K562 (cell line): Measurements from ENCODE around the gene ITPRIP. TPM values are rescaled to one million over a fixed set of nuclear protein-coding genes. Genes with fewer than 3 reads are reported as not detected.

Experiments
- ARHGAP35 ChIP-seq: fragments of 450-650 bp; IDR thresholded peaks from 2 replicates; pipeline ENCODE4 v1.6.1; 2018; ENCODE audit not compliant: partially characterized antibody
- ARID1B ChIP-seq: fragments of 450-650 bp; IDR thresholded peaks from 2 replicates; pipeline ENCODE4 v1.6.1; 2016; ENCODE audit warnings: antibody characterized with exemption, mild to moderate bottlenecking, inconsistent platforms
- CTBP1 ChIP-seq: fragments of 450-650 bp; IDR thresholded peaks from 2 replicates; pipeline ENCODE4 v1.6.1; 2016; ENCODE audit warnings: borderline replicate concordance
- EP300 ChIP-seq: IDR thresholded peaks from 2 replicates; pipeline ENCODE4 v1.6.1; 2012; ENCODE audit warnings: low read length, improper control_type of control experiment
- FOSL1 ChIP-seq: fragments of 200-800 bp; sonication (Bioruptor generic); conservative IDR thresholded peaks from 2 replicates; pipeline ENCODE4 v1.6.1; 2016; ENCODE audit warnings: missing genetic modification characterization, missing compliant biosample characterization
- ILK ChIP-seq: fragments of 450-650 bp; IDR thresholded peaks from 2 replicates; pipeline ENCODE4 v1.6.1; 2016; ENCODE audit warnings: missing genetic modification characterization, low read depth, mild to moderate bottlenecking, missing compliant biosample characterization, moderate library complexity, borderline replicate concordance
- MAFG ChIP-seq: fragments of 450-650 bp; conservative IDR thresholded peaks from 2 replicates; pipeline ENCODE4 v1.6.1; 2016; ENCODE audit warnings: missing genetic modification characterization, missing compliant biosample characterization
- MBD2 ChIP-seq: sonication (generic); IDR thresholded peaks from 2 replicates; pipeline ENCODE4 v1.6.1; 2016; ENCODE audit warnings: low read depth, borderline replicate concordance
- NFE2 ChIP-seq: IDR thresholded peaks from 2 replicates; pipeline ENCODE4 v1.6.1; 2014; ENCODE audit warnings: antibody characterized with exemption, low read depth
- NFIC ChIP-seq: fragments of 450-650 bp; IDR thresholded peaks from 2 replicates; pipeline ENCODE4 v1.6.1; 2017; ENCODE audit warnings: mild to moderate bottlenecking, inconsistent platforms
- POU5F1 ChIP-seq: fragments of 150-350 bp; IDR thresholded peaks from 2 replicates; pipeline ENCODE4 v1.6.1; 2014; ENCODE audit warnings: borderline replicate concordance, low read length, low read depth, mild to moderate bottlenecking; ENCODE audit not compliant: partially characterized antibody
- PPARD ChIP-seq: fragments of 250-450 bp; sonication (Bioruptor Pico); IDR thresholded peaks from 2 replicates; pipeline ENCODE4 v1.8.0; 2022; ENCODE audit warnings: inconsistent platforms, mild to moderate bottlenecking, moderate library complexity
- PRMT5 ChIP-seq: sonication (generic); formaldehyde crosslinking; IDR thresholded peaks from 2 replicates; pipeline ENCODE4 v1.5.0; 2020; ENCODE audit warnings: missing genetic modification reagents
- RCOR1 ChIP-seq, 2 experiments: IDR thresholded peaks; 2 replicates each; pipeline ENCODE4 v1.6.1; 2012; ENCODE audit warnings: low read depth in 2 of 2, low read length in 2 of 2, borderline replicate concordance in 1 of 2, improper control_type of control experiment in 1 of 2
- THRAP3 ChIP-seq: fragments of 450-650 bp; IDR thresholded peaks from 2 replicates; pipeline ENCODE4 v1.6.1; 2016; ENCODE audit warnings: mild to moderate bottlenecking, inconsistent platforms, borderline replicate concordance
- ZFPM2 ChIP-seq: fragments of 250-450 bp; sonication (Bioruptor Pico); IDR thresholded peaks from 2 replicates; pipeline ENCODE4 v1.5.1; 2022; ENCODE audit warnings: mild to moderate bottlenecking
- ZNF197 ChIP-seq: fragments of 200-800 bp; sonication (Bioruptor generic); IDR thresholded peaks from 2 replicates; pipeline ENCODE4 v1.6.1; 2016; ENCODE audit warnings: low read depth, missing genetic modification characterization, missing compliant biosample characterization
- ZNF217 ChIP-seq: sonication (generic); formaldehyde crosslinking; IDR thresholded peaks from 2 replicates; pipeline ENCODE4 v1.8.0; 2022; ENCODE audit warnings: mild to moderate bottlenecking, missing genetic modification reagents
- ZNF583 ChIP-seq: fragments of 250-450 bp; sonication (Bioruptor Pico); IDR thresholded peaks from 2 replicates; pipeline ENCODE4 v1.4.0; 2020
- ZNF668 ChIP-seq: fragments of 250-450 bp; sonication (Bioruptor Pico); IDR thresholded peaks from 2 replicates; pipeline ENCODE4 v1.8.0; 2022; ENCODE audit warnings: mild to moderate bottlenecking, inconsistent platforms
- polyA plus RNA-seq, 8 experiments: library from polyadenylated mRNA; depleted of rRNA in 4 of 8; stranded (reverse) in 5 of 8; unstranded in 3 of 8; fragments of >200 nt; fragmentation: Nextera tagmentation in 2 of 8; fragmentation: Illumina TruSeq in 1 of 8; extraction: Ambion mirVana in 2 of 8; extraction: Trizol in 1 of 8; gene quantifications; 2 replicates each; pipeline versions ENCODE4 v1.2.1 to v1.2.3, GENCODE V29; 2011 to 2014; ENCODE audit warnings: inconsistent platforms in 1 of 8, missing spikeins in 1 of 8
- total RNA-seq, 7 experiments: library from RNA; depleted of rRNA in 6 of 7; stranded (reverse); fragments of >200 nt in 6 of 7; fragmentation: Illumina TruSeq in 2 of 7; extraction: Trizol in 2 of 7; gene quantifications; 2 replicates each; pipeline versions ENCODE4 v1.2.1 to v1.2.3, GENCODE V29; 2011 to 2021; ENCODE audit warnings: low replicate concordance in 1 of 7
- TF ChIP-seq, protein P1 (sequence below): sonication (generic); formaldehyde crosslinking; IDR thresholded peaks from 2 replicates; pipeline ENCODE4 v1.8.1; 2023; ENCODE audit warnings: mild to moderate bottlenecking, missing genetic modification reagents
- TF ChIP-seq, protein P2 (sequence below): fragments of 450-650 bp; IDR thresholded peaks from 2 replicates; pipeline ENCODE4 v1.6.1; 2016; ENCODE audit warnings: missing biosample characterization, missing genetic modification characterization
- TF ChIP-seq, protein P3 (sequence below): fragments of 450-650 bp; formaldehyde crosslinking; IDR thresholded peaks from 2 replicates; pipeline ENCODE4 v1.4.0; 2022; ENCODE audit warnings: mild to moderate bottlenecking, moderate library complexity
- TF ChIP-seq, protein P4 (sequence below), 2 experiments: fragments of 450-650 bp; conservative IDR thresholded peaks; 2 replicates each; pipeline ENCODE4 v1.6.1; 2017; ENCODE audit warnings: mild to moderate bottlenecking in 2 of 2, moderate library complexity in 2 of 2
- TF ChIP-seq, protein P5 (sequence below): fragments of 450-650 bp; IDR thresholded peaks from 2 replicates; pipeline ENCODE4 v1.6.1; 2016

The ITPRIP gene
- total and polyA plus RNA-seq, 9 of the 15 experiments (the other 6 are each of a cell fraction or from before 2014, with no cell fraction given), result 4.4 to 28.5 (median 10.9) TPM

DNA sequence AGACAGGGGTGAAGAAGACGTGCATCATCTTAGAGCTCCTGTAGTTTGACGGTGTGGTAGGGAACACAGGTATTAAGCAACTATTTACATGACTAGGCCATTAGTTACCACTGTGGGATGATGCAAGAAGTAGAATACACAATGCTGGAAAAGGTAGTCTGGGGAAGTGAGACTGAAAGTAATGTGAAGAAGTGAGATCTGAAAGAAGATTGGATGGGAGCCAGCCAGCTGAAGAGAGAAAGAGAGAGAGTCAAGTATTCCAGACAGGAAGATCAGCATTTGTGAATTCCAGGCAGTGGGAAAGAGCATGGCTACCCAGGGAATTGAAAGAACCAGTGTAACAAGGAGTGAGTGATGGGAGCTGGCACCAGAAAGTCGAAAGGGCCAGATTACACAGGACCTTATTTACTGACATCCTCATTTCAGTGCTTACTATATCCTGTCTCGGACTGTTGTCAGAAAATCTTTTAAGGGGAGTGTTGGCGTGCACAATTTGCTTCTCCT is 11.4 kb upstream of the ITPRIP start (continued):
- no peak for TF ChIP-seq ZFPM2
- TF ChIP-seq ZNF217, result no peak
- TF ChIP-seq FOSL1 (tag), result 0 out of 2 replicates have a peak, but pooled peaks have one; percentile 20
- no peak for TF ChIP-seq ZNF197 (CRISPR knock-in tag)
- TF ChIP-seq, protein P1, sequence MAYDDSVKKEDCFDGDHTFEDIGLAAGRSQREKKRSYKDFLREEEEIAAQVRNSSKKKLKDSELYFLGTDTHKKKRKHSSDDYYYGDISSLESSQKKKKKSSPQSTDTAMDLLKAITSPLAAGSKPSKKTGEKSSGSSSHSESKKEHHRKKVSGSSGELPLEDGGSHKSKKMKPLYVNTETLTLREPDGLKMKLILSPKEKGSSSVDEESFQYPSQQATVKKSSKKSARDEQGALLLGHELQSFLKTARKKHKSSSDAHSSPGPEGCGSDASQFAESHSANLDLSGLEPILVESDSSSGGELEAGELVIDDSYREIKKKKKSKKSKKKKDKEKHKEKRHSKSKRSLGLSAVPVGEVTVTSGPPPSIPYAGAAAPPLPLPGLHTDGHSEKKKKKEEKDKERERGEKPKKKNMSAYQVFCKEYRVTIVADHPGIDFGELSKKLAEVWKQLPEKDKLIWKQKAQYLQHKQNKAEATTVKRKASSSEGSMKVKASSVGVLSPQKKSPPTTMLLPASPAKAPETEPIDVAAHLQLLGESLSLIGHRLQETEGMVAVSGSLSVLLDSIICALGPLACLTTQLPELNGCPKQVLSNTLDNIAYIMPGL, result no peak
- TF ChIP-seq, protein P2, sequence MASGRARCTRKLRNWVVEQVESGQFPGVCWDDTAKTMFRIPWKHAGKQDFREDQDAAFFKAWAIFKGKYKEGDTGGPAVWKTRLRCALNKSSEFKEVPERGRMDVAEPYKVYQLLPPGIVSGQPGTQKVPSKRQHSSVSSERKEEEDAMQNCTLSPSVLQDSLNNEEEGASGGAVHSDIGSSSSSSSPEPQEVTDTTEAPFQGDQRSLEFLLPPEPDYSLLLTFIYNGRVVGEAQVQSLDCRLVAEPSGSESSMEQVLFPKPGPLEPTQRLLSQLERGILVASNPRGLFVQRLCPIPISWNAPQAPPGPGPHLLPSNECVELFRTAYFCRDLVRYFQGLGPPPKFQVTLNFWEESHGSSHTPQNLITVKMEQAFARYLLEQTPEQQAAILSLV (tag), result peak; percentile 89
- peak; percentile 35; the same call in 1 of the 2 replicates for TF ChIP-seq MAFG (tag)
- no peak for TF ChIP-seq THRAP3
- no peak for TF ChIP-seq ZNF668 (CRISPR knock-in tag)
- no peak for TF ChIP-seq PRMT5 (CRISPR knock-in tag)
- TF ChIP-seq MBD2, result no peak
- TF ChIP-seq EP300, result peak; percentile 40; the same call in 1 of the 2 replicates
- peak; percentile 46 for TF ChIP-seq ARID1B
- TF ChIP-seq, protein P3, sequence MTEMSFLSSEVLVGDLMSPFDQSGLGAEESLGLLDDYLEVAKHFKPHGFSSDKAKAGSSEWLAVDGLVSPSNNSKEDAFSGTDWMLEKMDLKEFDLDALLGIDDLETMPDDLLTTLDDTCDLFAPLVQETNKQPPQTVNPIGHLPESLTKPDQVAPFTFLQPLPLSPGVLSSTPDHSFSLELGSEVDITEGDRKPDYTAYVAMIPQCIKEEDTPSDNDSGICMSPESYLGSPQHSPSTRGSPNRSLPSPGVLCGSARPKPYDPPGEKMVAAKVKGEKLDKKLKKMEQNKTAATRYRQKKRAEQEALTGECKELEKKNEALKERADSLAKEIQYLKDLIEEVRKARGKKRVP (CRISPR knock-in tag), result peak; percentile 51; the same call in 1 of the 2 replicates
- TF ChIP-seq, protein P4, sequence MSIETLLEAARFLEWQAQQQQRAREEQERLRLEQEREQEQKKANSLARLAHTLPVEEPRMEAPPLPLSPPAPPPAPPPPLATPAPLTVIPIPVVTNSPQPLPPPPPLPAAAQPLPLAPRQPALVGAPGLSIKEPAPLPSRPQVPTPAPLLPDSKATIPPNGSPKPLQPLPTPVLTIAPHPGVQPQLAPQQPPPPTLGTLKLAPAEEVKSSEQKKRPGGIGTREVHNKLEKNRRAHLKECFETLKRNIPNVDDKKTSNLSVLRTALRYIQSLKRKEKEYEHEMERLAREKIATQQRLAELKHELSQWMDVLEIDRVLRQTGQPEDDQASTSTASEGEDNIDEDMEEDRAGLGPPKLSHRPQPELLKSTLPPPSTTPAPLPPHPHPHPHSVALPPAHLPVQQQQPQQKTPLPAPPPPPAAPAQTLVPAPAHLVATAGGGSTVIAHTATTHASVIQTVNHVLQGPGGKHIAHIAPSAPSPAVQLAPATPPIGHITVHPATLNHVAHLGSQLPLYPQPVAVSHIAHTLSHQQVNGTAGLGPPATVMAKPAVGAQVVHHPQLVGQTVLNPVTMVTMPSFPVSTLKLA (conservative IDR thresholded peaks at IDR 0.05), result no peak
- peak; percentile 85 for TF ChIP-seq NFIC
- TF ChIP-seq, protein P5, sequence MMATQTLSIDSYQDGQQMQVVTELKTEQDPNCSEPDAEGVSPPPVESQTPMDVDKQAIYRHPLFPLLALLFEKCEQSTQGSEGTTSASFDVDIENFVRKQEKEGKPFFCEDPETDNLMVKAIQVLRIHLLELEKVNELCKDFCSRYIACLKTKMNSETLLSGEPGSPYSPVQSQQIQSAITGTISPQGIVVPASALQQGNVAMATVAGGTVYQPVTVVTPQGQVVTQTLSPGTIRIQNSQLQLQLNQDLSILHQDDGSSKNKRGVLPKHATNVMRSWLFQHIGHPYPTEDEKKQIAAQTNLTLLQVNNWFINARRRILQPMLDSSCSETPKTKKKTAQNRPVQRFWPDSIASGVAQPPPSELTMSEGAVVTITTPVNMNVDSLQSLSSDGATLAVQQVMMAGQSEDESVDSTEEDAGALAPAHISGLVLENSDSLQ, result no peak
- TF ChIP-seq CTBP1, result peak; percentile 61; the same call in 1 of the 2 replicates
- no peak for TF ChIP-seq ZNF583 (CRISPR knock-in tag)
- no peak for TF ChIP-seq ILK (tag)
- TF ChIP-seq ARHGAP35, result no peak
- TF ChIP-seq RCOR1 (IDR thresholded peaks at IDR 0.05; ENCODE audit: borderline replicate concordance in 1 of 2, low read depth in 2 of 2, low read length in 2 of 2), result no peak
- TF ChIP-seq POU5F1, result no peak
- no peak for TF ChIP-seq PPARD
- peak; percentile 21; the same call in 1 of the 2 replicates for TF ChIP-seq NFE2
